Heart right ventricle (tissue), 16 donors: ENCODE results near the gene HSBP1L1. TPM values are rescaled to one million over a fixed set of nuclear protein-coding genes. Genes with fewer than 3 reads are reported as not detected.

ENCODE experiments used
- ATAC-seq, 8 donors: fragments of 200-7000 bp; cut with Tn5 transposase; one replicate each; pipeline ENCODE4 v1.9.1; 2020; ENCODE audit warnings: mild to moderate bottlenecking in 8 of 8, moderate library complexity in 8 of 8, moderate number of reproducible peaks in 1 of 8
- DNase-seq, 2 donors: peaks; one replicate each; pipeline ENCODE4 v3.0.0-alpha.2; 2020
- H3K27ac ChIP-seq, 10 donors: fragments of 200-600 bp; sonication (generic) in 2 of 10; one replicate each; pipeline versions ENCODE4 v1.5.0 to v1.8.0; 2020 to 2022; ENCODE audit warnings: mild to moderate bottlenecking in 3 of 10
- H3K27me3 ChIP-seq, 7 donors: fragments of 200-600 bp; one replicate each; pipeline ENCODE4 v1.8.0; 2021 to 2022; ENCODE audit warnings: mild to moderate bottlenecking in 2 of 7
- H3K36me3 ChIP-seq, 9 donors: fragments of 200-600 bp; sonication (generic) in 1 of 9; one replicate each; pipeline versions ENCODE4 v1.5.0 to v1.8.0; 2020 to 2022; ENCODE audit warnings: mild to moderate bottlenecking in 2 of 9
- H3K4me1 ChIP-seq, 9 donors: fragments of 200-600 bp; sonication (generic) in 1 of 9; one replicate each; pipeline versions ENCODE4 v1.5.0 to v1.8.0; 2020 to 2022; ENCODE audit warnings: mild to moderate bottlenecking in 4 of 9
- H3K4me3 ChIP-seq, 10 donors: fragments of 200-600 bp; sonication (generic) in 2 of 10; one replicate each; pipeline versions ENCODE4 v1.5.0 to v1.8.0; 2020 to 2022; ENCODE audit warnings: mild to moderate bottlenecking in 7 of 10, moderate library complexity in 2 of 10
- H3K9me3 ChIP-seq, 11 donors: fragments of 200-600 bp in 10 of 11; sonication (generic) in 2 of 11; one replicate each; pipeline versions ENCODE4 v1.5.0 to v1.8.0; 2013 to 2022; ENCODE audit warnings: mild to moderate bottlenecking in 2 of 11, control low read depth in 1 of 11, moderate library complexity in 1 of 11
- CTCF ChIP-seq, 9 donors: fragments of 200-600 bp; sonication (generic) in 2 of 9; IDR thresholded peaks; one replicate each; pipeline versions ENCODE4 v1.5.0 to v1.8.0; 2021 to 2022; ENCODE audit warnings: antibody characterized with exemption in 9 of 9, mild to moderate bottlenecking in 5 of 9, moderate library complexity in 1 of 9
- WGBS, 2 donors: extraction: QIAGEN DNeasy Blood & Tissue Kit; methylation state at CpG; one replicate each; pipeline ENCODE4 v1.1.7; 2013; ENCODE audit warnings: inconsistent platforms in 1 of 2; 5-methylcytosine and 5-hydroxymethylcytosine counted together
- intact Hi-C, 10 donors: fragments of 100-400 bp; cut with DNase I; formaldehyde crosslinking; loops; one replicate each; pipeline versions ENCODE4 v1.11.1 to v1.14.2; 2022
- polyA plus RNA-seq, 2 donors: library from polyadenylated mRNA; stranded (reverse); fragments of 200-250 nt; gene quantifications; one replicate each; pipeline ENCODE4 v1.2.3, GENCODE V29; 2013
- total RNA-seq, 10 donors: library from RNA; stranded (reverse); fragmentation: NEBNext Ultra II Directional in 3 of 10; extraction: Animal tissue kit (Norgen Biotek cat#: 25700) in 3 of 10; gene quantifications; one replicate each; pipeline versions ENCODE4 v1.2.1 to v1.2.4, GENCODE V29; 2021 to 2023
- donor health status: Arrhythmogenic right ventricular cardiomyopathy.
- donor health status: ischemic (EF 13 %, LVEDD 7.1; RV severe dilation, severe dysfunction).
- donor health status: healthy with polysubstance abuse.
- donor health status: DM: no; HTN: yes; CAD: no.
- donor health status: DM: no; HTN: no; CAD: no.
- donor health status: ischemic (EF 25% LVEDD 6.9; RV normal size, moderate dysfunction).
- donor health status: ischemic (EF 25% LVEDD 5.7; RV mildly dilated, moderate dysfunction).
- donor health status: healthy.
- donor health status: DM: yes; HTN: yes; CAD: no.
- donor health status: Ischemic cardiomyopathy.
- donor health status: ischemic (EF 35%, LVEDD 5.7; RV mildly dilated, moderate dysfunction).
- donor health status: nonischemic (EF 11% LVEDD 7.7; RV severe dilation, severe dysfunction).
- donor health status: DM: yes; HTN: yes; CAD: no.
- donor health status: PGD.
- donor health status: ischemic (EF 29% LVEDD 5.4; RV normal size, mild dysfunction).
- donor health status: nonischemic (EF 23%, LVEDD 6.1; RV moderate dilation, normal function).

Gene HSBP1L1
- total and polyA plus RNA-seq, 12 donors, result 3.8 to 56.5 (median 6.4) TPM

GRCh38 chr18:79987566-79987965 lies 23.1 kb downstream of the HSBP1L1 start:
- Histone ChIP-seq H3K27me3 (no peaks in the 10 kb centered on the region), H3K4me1 (peaks cover 9 to 46% (median 35%) of the 10 kb centered on the region in 9 donors), H3K4me3 (peak overlapping the region; percentile 70 to 98 (median 93)), H3K27ac (peak overlapping the region in 9 of 10 donors; percentile 94 to 99 (median 97)), H3K9me3 (no peaks in the 10 kb centered on the region), H3K36me3 (peaks cover 0 to 21% (median 5%) of the 10 kb centered on the region in 9 donors)
- intact Hi-C loops, result loop anchor here in 4 of 10 donors (5.0 to 10.0 kb wide), 3 partner anchors 35 to 47 kb away; partner anchors contain the start of genes RBFA (in 3 of the 4) and SLC66A2 (in 1 of the 4)
- DNase-seq (no peak), ATAC-seq (no peak)
- no peak for TF ChIP-seq CTCF (IDR thresholded peaks at IDR 0.05)
- WGBS, 2 donors, result 0 to 1% methylated on average over 6 of the region's 6 CpGs

- no peaks in the 10 kb centered on the region for H3K9me3 ChIP-seq
- peaks cover 0 to 21% (median 5%) of the 10 kb centered on the region in 9 donors for H3K36me3 ChIP-seq
- DNase-seq, result peak; percentile 46 to 61
- peak overlapping the region; percentile 70 to 98 (median 93) for H3K4me3 ChIP-seq
- peaks cover 9 to 41% (median 30%) of the 10 kb centered on the region in 9 donors for H3K4me1 ChIP-seq
- WGBS, 2 donors, result 0% methylated on average over 45 to 48 of the region's 48 CpGs
- H3K27me3 ChIP-seq, result no peaks in the 10 kb centered on the region
- TF ChIP-seq CTCF (IDR thresholded peaks at IDR 0.05), result peak in 6 of 9 donors; percentile 21 to 55 (median 47)
- intact Hi-C loops, result loop anchor here in 5 of 10 donors (2.0 to 10.0 kb wide), 5 partner anchors 36 to 47 kb away; partner anchors contain the start of genes RBFA (in 4 of the 5) and SLC66A2 (in 2 of the 5)
- peak; percentile 62 to 77 (median 70) for ATAC-seq
- peak overlapping the region; percentile 92 to 99 (median 96) for H3K27ac ChIP-seq
Observed at GRCh38 chr18:79988071-79988450, 23.6 kb downstream of the HSBP1L1 start.

- WGBS, 2 donors, result 0% methylated on average over 68 to 71 of the region's 71 CpGs
- peak; percentile 98 to 99 (median 98) for ATAC-seq
Observed at GRCh38 chr18:79988451-79989194, 24.2 kb downstream of the HSBP1L1 start, which contains the start of gene TXNL4A. Gene TXNL4A (minus strand): TSS chr18:79988563. CDS start chr18:79988392, 171 bp downstream.

More at GRCh38 chr18:79988451-79989194, 24.2 kb downstream of the HSBP1L1 start, which contains the start of gene TXNL4A:
- Histone ChIP-seq H3K4me3 (peak within 1 kb of the TSS; percentile 70 to 98 (median 93)), H3K27me3 (no peaks in the 10 kb centered on the region), H3K4me1 (peaks cover 9 to 35% (median 25%) of the 10 kb centered on the region in 9 donors), H3K27ac (peak within 1 kb of the TSS; percentile 92 to 99 (median 96)), H3K36me3 (peaks cover 0 to 21% (median 5%) of the 10 kb centered on the region in 9 donors), H3K9me3 (no peaks in the 10 kb centered on the region)
- intact Hi-C loops, result loop anchor here in 5 of 10 donors (2.0 to 10.0 kb wide), 5 partner anchors 36 to 46 kb away; partner anchors contain the start of genes RBFA (in 4 of the 5) and SLC66A2 (in 2 of the 5)
- no peak for TF ChIP-seq CTCF (IDR thresholded peaks at IDR 0.05)
- DNase-seq, result peak; percentile 86 to 88
